Astrocyte of the cerebellum (primary cell): Measurements from ENCODE around the gene CHRDL1.

ENCODE experiments used
- DNase-seq: peaks from one replicate; pipeline ENCODE4 v3.0.0-alpha.2; 2011; ENCODE audit warnings: low read depth
- H3K4me3 ChIP-seq: 2 replicates; pipeline ENCODE4 v1.5.1; 2011; ENCODE audit warnings: mild to moderate bottlenecking, low read depth, low read length, moderate library complexity
- CTCF ChIP-seq: IDR thresholded peaks from 2 replicates; pipeline ENCODE4 v1.5.1; 2012; ENCODE audit warnings: low read length, low read depth, moderate library complexity, mild to moderate bottlenecking; ENCODE audit errors: missing control alignments
- in situ Hi-C: cut with HindIII; loops from 2 replicates; pipeline ENCODE4 v1.10.0; 2017; ENCODE audit warnings: low sequenced_read_pairs

The CHRDL1 gene

GRCh38 chrX:110699109-110699508 is 96.5 kb downstream of the CHRDL1 start:
- no peak overlapping the region for H3K4me3 ChIP-seq
- TF ChIP-seq CTCF: no peak
- in situ Hi-C loops: no loop called here
- DNase-seq: no peak

GRCh38 chrX:110698696-110699095 is 96.9 kb downstream of the CHRDL1 start:
- H3K4me3 ChIP-seq: no peak overlapping the region
- in situ Hi-C loops: no loop called here
- TF ChIP-seq CTCF: no peak
- DNase-seq: no peak

GRCh38 chrX:110692866-110693265 is 102.8 kb downstream of the CHRDL1 start:
- in situ Hi-C loops: no loop called here
- no peak overlapping the region for H3K4me3 ChIP-seq
- DNase-seq: no peak
- no peak for TF ChIP-seq CTCF

GRCh38 chrX:110691446-110691845 is 104.2 kb downstream of the CHRDL1 start:
- H3K4me3 ChIP-seq: no peak overlapping the region
- in situ Hi-C loops: no loop called here
- TF ChIP-seq CTCF: no peak
- DNase-seq: no peak

- no peak for DNase-seq
- no peak overlapping the region for H3K4me3 ChIP-seq
- no peak for TF ChIP-seq CTCF
- in situ Hi-C loops: no loop called here
Observed at GRCh38 chrX:110684653-110685052, 111.0 kb downstream of the CHRDL1 start.

GRCh38 chrX:110683925-110684324 is 111.7 kb downstream of the CHRDL1 start:
- DNase-seq: no peak
- in situ Hi-C loops: no loop called here
- TF ChIP-seq CTCF: no peak
- H3K4me3 ChIP-seq: no peak overlapping the region

GRCh38 chrX:110678591-110678990 is 117.0 kb downstream of the CHRDL1 start:
- no peak for TF ChIP-seq CTCF
- no peak for DNase-seq
- in situ Hi-C loops: no loop called here
- no peak overlapping the region for H3K4me3 ChIP-seq
